Stimulated activated CD4-positive, alpha-beta T cell treated with anti-CD3 and anti-CD28 coated beads, Interleukin-2, amount 100 ng/mL, for 24 hours (primary cell): ENCODE measurements around the gene LGR4.

ENCODE experiments used
- DNase-seq, 2 donors: peaks; one replicate each; pipeline ENCODE4 v3.0.0-alpha.2; 2020

The LGR4 gene

GRCh38 chr11:27423125-27423524 lies 49.5 kb downstream of the LGR4 start:
- DNase-seq: no peak

GRCh38 chr11:27421819-27422494 lies 50.6 kb downstream of the LGR4 start:
- no peak for DNase-seq

GRCh38 chr11:27420722-27421572 lies 51.6 kb downstream of the LGR4 start:
- no peak for DNase-seq

- no peak for DNase-seq
Observed at GRCh38 chr11:27420217-27420616, 52.4 kb downstream of the LGR4 start.

- DNase-seq: no peak
Observed at GRCh38 chr11:27418356-27418755, 54.2 kb downstream of the LGR4 start.

- DNase-seq: no peak
Observed at GRCh38 chr11:27416568-27417176, 55.9 kb downstream of the LGR4 start.

- DNase-seq: no peak
Observed at GRCh38 chr11:27414644-27415043, 57.9 kb downstream of the LGR4 start.

- DNase-seq: no peak
Observed at GRCh38 chr11:27413218-27413617, 59.4 kb downstream of the LGR4 start.

- DNase-seq: no peak
Observed at GRCh38 chr11:27412192-27412691, 60.3 kb downstream of the LGR4 start.

GRCh38 chr11:27411328-27411727 lies 61.3 kb downstream of the LGR4 start:
- no peak for DNase-seq

GRCh38 chr11:27410272-27410671 lies 62.3 kb downstream of the LGR4 start:
- DNase-seq: no peak

GRCh38 chr11:27409742-27410141 lies 62.8 kb downstream of the LGR4 start:
- DNase-seq: no peak

- no peak for DNase-seq
Observed at GRCh38 chr11:27409049-27409448, 63.5 kb downstream of the LGR4 start.

GRCh38 chr11:27408246-27408800 lies 64.3 kb downstream of the LGR4 start:
- no peak for DNase-seq

- no peak for DNase-seq
Observed at GRCh38 chr11:27406498-27407354, 65.9 kb downstream of the LGR4 start.

GRCh38 chr11:27405134-27405533 lies 67.5 kb downstream of the LGR4 start:
- no peak for DNase-seq

GRCh38 chr11:27404427-27404826 lies 68.2 kb downstream of the LGR4 start:
- no peak for DNase-seq

- no peak for DNase-seq
Observed at GRCh38 chr11:27403195-27403594, 69.4 kb downstream of the LGR4 start.

- no peak for DNase-seq
Observed at GRCh38 chr11:27402450-27402849, 70.1 kb downstream of the LGR4 start.

GRCh38 chr11:27401833-27402316 lies 70.7 kb downstream of the LGR4 start:
- DNase-seq: no peak

GRCh38 chr11:27401280-27401832 lies 71.2 kb downstream of the LGR4 start:
- no peak for DNase-seq

GRCh38 chr11:27398400-27398770 lies 74.2 kb downstream of the LGR4 start:
- DNase-seq: no peak
